Hippocampal formation (tissue), 2 donors: ENCODE data around the gene ERP44.
"Not testable (repeated sequence)": the region's sequence is repeated elsewhere in the genome, so short reads cannot be mapped to it uniquely, and the experiment has no call there.

ENCODE experiments used
- DNase-seq, 2 donors: peaks; one replicate each; lab custom pipeline; 2025; lab: John Stamatoyannopoulos, UW

The ERP44 gene

DNA sequence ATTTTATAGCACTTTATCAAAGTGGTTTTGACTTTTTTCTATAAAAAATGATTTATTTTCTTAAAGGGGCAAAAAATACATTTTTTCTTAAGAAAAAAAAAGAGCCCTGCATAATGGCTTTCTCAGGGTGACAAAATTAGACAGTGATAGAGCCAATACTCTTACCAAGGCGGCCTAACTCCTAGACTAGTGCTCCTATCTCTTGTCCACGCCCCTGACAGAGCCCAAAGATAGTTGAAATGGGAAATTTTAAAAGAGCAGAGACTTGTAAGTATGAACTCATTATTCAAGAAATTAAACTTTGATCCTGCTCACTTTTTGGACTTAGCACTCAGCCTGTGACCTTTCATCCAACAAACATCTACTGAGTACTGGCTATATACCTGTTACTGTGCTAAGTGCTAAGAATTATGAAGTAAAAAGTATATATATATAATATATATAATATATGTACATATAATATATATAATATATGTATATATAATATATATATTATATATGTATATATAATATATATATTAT, 1.4 kb upstream of the ERP44 start:
- DNase-seq = no peak

DNA sequence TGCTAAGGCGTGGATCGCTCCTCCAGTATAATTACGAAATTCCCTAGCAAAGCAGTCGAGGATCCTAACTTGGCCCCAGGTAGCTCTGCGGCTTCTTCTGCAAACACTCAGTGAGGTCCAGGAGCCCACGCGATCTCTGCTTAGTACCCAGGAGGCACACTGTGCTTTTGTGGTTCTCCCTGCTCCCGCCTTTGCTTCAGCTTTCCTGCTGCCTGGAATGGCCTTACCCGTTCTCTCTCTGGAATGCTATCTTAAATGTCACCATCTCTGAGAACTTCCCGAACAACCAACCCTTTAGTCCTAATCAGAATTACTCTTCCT, 882 bp upstream of the ERP44 start:
- no peak for DNase-seq

DNA sequence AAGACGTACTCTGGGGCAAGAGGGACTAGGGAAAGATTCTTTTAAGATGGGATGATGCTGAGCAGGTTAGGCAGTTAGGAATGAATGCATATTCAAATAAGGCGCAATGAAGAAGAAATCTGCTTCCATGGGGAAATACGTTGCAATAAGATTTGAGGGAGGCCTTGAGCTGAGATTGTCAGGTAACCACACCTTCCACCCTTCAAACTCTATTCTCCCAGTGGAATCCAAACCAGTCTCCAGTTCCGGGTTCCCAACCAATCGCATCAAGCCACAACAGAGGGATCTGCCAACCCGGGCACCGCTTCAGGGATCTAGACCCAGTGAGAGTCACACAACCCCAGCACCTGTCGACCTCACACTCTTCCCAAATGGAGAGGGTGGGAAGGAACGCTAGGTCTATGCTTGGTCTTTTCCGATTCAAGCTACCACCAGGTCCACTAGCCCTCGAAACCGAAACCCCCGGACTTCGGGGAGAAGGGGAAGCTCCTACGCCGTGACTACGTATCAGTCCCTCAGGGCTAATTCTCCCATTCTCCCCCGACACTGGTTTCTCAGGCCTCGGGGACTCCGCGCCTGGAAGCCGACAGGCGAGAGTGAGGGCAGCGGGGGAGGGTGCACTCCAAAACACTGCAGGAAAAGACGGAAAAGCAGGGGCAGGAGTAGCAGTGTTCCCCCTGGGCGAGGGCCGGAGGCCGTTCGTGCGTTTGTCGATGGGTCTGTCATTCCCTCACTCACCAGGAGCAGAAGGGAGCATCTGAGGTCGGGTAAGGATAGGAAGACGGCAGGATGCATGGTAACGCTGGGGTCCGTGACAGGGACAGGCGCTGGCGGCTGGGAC, 534 bp downstream of the ERP44 start:
- peak in 1 of 2 donors; percentile 36 for DNase-seq

DNA sequence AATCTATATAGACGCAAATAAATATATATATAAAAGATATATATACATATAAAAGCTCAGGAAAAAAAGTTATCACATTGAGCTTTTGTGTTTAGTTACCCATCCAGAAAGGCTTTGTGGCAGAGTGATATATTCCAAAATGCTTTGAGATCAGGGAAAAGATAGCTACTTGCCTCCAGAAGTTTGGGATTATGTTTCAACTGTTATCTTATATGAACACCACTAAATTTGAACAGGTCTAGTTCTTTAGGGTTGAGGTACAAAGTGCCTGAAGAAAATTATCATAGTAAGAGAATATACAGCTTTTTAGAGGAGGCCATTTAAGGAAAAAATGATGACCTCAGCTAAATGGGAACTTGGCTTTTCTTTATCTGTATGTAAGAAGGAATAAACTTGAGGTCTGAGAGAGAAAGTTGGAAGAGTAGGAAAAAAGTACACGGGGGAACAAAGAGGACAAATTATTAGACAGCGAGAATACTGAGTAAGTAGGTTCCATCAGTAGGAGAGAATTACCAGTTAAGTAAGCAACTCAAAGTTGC, 2.4 kb downstream of the ERP44 start:
- no peak for DNase-seq

DNA sequence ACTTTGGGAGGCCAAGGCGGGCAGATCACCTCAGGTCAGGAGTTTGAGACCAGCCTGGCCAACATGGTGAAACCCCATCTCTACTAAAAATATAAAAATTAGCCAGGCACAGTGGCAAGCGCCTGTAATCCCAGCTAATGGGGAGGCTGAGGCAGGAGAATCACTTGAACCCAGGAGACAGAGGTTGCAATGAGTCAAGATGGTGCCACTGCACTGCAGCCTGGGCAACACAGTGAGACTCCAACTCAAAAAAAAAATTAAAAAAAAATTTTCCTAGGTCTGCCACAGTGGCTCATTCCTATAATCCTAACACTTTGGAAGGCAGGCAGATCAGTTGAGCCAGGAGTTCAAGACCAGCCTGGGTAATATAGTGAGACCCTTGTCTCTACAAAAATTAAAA, 4.4 kb downstream of the ERP44 start:
- DNase-seq = not testable (repeated sequence)

DNA sequence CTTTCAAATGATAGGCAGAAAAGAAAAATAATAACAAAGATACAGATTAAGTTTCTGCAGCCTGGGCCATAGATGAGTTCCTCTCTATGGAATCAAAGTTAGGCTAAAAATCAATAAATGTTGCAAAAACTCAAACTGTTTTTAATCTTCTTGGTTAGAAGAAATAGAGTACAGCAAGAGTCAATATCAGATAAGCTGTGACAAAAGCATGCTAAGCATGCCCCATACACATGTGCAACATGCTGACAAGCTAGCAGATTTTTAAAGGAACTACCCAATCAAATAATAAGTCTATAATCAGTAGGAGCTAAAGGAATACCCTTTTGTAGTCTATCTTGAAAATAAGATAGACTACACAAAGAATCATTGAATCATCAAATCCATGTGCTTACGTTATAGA, 6.7 kb downstream of the ERP44 start:
- no peak for DNase-seq

DNA sequence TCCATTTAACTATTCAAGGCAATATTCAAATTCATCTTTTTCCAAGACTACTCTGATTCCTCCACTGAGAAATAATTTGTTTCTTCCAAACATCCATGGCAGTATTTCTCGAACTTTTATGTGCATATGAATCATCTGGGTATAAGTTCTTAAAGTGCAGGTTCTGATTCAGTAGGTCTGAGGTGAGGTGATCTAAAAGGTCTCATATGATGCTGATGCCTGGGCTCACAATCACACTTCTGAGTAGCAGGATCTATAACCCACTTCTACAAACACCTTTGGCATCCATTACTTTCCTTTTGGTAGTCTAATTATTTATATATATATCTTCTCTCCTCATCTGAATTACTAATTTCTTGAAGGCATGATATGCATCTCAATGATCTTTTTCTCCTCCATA, 7.2 kb downstream of the ERP44 start:
- no peak for DNase-seq

DNA sequence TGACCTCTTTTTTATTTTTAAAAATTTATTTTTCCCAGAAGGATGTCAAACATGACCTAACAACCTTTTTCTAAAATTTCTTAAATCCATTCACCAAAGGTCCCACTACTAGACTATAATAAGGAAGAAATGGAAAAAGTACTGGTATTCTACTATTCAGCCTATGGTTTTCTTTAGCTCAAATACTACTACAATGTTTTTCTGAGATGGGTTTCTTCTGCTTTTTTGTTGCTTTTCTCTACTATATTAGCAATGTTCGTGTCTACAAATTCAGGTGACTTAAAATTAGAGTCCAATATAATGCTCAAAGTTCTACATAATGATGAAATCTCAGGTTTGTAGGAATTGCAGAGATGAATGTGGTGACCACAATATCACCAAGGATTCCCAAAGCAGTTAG, 7.9 kb downstream of the ERP44 start:
- DNase-seq = no peak

DNA sequence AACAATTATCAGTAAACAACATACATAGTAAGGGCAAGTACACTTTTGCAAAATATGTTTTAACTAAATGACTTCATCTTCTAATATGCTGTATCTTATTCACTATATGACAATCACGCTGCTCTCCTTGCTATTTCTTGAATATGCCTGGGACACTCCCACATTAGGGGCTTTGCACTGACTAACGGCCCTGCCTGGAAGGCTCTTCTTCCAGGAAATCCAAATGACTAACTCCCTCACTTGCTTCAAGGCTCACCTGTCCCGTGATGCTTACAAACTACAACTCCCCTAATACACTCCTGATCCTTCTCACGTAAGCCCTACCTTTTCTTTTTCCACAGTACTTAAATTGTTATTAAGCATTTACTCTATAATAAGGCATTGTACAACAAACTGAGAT, 10.6 kb downstream of the ERP44 start:
- DNase-seq = no peak

DNA sequence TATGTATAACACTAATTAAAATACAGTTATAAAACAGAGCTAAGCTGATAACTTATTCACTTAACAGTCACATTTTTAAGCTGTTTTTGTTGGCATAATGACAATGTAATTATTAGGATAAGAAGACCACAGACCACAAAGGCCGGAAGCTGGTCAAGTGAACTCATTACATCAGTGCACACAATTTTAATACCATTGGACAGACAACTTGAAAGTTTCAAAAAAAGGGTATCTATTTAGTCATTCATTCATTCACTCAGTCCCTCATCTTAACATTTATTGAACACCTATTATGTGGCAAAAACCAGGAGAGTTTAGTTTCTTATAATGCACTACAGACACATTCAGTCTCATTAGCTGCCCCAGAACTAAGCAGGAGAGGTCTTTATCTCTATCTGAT, 11.6 kb downstream of the ERP44 start:
- DNase-seq = no peak

DNA sequence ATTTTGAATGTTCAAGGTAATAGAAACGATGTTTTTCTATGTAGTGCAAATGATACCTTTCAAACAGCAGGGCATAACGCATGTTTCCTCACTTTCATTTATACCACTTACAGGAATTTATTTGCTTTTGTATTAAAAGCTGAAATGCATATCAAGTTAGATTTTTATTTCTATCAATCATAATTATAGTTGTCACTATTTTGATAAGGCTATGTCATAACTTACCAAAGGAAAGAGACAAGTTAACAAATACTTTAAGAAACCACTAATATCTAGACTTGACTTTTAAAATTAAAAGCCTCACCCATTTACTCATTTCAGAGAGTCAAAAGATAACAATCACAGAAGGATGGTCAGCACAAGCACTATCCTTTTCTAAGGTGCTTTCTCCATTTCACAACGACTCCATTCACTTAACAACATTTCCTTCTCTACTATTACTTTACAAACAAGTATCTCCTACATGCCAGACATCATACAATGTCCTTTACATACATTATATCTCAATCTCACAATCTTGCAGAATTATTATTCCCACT, 12.6 kb downstream of the ERP44 start:
- DNase-seq = no peak

DNA sequence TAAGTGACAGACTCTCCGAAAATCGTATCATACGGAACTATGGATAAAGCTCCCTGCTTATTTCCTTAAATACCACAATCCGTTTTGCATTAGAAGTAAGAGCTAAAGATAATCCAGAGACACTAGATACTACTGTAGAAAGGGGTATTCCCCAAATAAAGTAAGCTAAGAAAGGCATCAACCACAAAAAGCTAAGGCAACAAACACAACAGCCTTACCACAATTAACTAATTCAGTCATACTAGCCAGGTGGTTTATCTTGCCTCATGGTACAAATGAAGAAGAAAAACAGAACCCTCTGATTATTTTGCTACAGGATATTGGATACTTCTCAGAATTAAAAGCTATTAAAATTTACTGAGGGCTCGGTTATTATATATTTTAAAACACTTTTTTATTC, 14.1 kb downstream of the ERP44 start:
- no peak for DNase-seq

DNA sequence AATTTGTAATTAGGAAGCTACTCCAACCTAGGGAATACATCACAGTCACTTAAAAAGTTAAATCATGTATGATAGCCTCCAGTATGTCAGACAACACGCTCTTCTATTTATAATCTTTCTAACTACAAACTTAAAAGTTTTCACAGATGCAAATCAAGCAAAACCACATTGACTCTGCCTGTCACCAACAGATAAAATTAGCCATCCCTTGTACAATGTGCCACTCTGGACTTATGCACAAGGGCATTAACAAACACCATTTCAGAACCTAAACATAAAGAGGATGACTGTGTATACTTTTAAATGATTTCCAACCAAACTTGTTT, 14.7 kb downstream of the ERP44 start:
- DNase-seq = no peak

DNA sequence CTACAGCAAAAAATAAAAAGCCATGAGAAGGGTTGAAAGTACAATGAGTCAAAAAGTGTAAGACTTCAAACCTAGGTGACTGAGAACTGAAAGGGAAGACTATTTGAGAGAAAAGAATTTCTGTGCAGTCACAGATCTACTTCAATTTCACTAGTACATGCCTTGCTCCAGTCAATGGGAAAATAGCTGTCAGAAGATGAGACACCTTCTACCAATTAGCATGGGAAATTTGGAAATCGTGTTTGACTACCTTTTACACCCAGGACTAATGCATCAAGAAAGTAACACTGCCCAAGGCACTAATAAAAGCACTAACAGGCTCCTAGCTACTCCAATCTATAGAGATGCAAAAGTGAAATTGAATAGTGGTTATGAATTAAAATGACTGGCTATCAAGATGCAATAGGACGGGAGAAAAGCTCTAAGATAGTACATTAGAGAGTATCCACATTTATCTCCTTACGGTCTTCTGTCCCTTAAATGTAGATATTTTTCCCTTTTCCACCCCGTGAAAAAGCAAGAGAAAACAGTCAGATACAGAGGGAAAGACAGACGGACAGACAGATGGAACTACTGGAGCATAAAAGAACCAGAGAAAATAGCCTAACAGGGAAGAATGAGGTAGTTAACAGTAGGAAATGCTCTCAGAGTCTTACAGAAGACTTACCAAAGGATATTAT, 15.2 kb downstream of the ERP44 start:
- no peak for DNase-seq

DNA sequence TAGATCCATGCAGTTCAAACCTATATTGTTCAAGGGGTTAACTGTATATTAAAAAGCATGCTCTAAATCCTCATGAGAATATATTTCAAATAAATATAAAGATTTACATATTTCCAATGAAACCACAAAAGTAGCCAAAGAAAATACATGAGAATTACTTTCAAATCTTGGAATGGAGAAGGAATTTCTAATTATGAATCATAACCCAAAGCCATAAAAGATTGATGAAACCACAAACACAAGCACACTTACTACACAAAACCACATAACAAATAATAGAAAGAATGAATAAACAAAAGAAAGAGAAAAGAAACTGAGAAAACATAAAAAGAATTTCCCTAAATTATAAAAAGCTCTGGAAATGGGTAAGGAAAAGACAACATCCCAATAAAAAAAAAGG, 16.0 kb downstream of the ERP44 start:
- DNase-seq = no peak

DNA sequence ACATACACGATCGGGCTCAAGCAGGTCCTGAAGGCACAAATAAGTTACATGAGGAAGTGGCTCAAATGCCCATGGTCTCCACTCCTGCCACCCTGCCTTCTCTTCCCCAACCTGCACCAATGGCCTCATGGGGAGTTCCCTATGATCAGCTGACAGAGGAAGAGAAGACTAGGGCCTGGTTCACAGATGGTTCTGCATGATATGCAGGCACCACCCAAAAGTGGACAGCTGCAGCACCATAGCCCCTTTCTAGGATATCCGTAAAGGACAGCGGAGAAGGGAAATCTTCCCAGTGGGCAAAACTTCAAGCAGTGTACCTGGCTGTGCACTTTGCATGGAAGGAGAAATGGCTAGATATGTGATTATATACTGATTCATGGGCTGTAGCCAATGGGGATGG, 22.5 kb downstream of the ERP44 start:
- DNase-seq = not testable (repeated sequence)

DNA sequence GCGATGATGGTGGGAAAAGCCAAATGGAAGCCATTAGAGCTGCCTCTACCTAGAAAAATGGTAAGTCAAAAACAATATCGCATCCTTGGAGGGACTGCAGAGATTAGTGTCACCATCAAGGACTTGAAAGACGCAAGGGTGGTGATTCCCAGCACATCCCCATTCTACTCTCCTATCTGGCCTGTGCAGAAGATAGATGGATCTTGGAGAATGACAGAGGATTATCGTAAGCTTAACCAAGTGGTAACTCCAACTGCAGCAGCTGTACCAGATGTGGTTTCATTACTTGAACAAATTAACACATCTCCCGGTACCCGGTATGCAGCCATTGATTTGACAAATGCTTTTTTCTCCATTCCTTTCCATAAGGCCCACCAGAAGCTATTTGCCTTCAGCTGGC, 23.8 kb downstream of the ERP44 start:
- no peak for DNase-seq

DNA sequence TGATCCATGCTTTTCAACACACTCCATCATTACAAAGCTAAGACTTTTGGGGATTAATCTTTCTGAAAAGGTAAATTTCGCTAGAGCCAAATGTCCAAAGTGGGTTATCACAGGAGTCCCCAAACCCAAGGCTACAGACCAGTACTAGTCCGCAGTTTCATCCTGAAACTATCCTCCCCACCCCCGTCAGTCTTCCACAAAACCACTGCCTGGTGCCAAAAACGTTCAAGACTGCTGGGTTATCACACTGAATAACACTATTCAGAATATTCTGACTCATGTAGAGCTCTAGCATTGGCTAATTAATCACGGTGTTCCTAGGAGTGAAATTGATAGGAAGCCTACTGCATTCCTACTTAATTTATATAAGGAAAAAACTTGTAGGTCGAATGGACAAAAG, 24.7 kb downstream of the ERP44 start:
- DNase-seq = peak in 1 of 2 donors; percentile 10

DNA sequence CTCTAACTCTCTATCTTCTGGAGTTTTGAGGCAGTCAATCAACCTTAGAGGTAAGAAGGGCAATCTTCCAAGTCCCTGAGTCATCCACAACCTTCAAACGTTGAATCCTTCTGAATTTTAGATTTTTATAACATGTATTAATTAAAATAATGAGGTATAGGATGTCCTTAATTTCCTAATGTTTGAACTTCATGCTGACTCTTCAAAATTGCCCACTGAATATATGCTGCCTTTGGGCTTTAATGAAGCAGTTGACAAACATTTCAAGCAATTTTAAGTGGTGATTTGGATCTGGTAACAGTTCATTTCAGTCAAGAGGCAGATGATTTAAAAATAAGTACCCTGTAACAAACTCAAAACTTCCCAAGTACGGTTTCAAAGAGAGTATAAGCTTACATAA, 26.0 kb downstream of the ERP44 start:
- DNase-seq = no peak

DNA sequence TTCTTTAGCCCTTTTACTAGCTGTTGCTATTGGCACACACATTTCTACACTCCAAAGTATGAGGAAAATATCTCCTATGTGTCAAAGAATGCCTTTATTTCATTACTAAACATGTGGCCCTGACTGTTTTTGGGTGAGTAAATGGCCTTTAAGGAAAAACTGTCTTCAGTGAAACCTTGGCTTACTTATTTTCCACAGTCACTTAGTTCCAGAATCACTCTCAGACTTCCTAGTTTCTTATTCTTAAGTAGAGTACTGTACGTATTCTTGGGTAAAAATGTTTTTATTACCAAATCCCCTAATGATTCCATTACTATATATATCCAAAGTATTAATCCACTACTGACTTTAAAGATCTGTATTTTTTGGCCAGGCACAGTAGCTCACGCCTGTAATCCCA, 27.5 kb downstream of the ERP44 start:
- DNase-seq = no peak

DNA sequence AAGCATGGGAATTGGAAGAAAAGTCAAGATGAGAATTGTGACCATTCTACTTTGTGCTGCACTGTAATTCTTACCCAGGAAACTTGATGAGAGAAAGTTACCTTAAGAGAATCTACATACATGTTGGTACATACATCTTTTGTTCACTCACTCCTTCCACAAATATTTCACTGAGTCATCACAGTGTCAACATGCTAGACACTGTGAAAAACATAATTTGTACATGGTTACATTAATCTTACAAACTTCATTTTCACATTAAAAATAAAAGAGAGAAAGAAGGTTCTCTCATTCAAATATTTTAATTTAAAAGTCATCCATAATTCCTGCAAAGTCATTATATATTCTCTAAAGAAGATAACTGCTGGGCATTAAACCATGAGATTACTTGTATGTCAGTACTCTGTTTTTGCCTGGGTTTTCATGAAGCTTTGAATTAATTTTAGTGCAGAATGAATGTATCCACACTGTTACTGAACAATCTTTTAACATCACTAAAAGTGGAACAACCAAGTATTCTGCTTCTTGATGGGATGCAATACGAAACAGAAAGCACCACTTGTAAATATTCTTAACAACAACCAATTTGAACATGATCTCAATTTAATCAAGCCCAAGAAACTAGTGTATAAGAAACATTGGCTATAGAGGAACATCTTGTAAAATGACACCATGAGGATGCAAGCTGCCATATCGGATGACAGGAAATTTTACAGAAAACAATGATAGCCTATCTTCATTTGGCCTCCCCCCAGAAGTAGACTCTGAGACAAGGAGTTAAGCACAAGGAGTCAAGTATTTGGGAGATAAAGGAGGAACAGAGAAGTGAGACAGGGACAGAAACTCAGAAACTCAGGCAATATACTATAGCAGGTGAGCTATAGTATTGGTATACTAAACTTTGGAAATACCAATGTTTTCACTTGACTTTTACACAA, 28.4 kb downstream of the ERP44 start:
- DNase-seq = no peak

DNA sequence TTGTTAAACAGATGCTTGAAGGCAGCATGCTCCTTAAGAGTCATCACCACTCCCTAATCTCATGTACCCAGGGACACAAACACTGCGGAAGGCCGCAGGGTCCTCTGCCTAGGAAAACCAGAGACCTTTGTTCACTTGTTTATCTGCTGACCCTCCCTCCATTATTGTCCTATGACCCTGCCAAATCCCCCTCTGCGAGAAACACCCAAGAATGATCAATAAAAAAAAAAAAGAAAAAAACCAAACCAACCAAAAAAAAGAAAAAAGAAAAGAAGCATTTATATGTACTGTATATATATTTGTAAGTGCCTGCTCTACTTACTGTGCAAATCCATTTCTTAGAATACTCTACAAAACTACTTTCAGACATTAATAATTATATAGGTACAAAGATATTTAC, 29.7 kb downstream of the ERP44 start:
- DNase-seq = not testable (repeated sequence)
